ENCODE results near the gene CD47.
A peak's percentile ranks its signal among the peaks of the same experiment; 100 is the strongest.

CD47 gene

DNA sequence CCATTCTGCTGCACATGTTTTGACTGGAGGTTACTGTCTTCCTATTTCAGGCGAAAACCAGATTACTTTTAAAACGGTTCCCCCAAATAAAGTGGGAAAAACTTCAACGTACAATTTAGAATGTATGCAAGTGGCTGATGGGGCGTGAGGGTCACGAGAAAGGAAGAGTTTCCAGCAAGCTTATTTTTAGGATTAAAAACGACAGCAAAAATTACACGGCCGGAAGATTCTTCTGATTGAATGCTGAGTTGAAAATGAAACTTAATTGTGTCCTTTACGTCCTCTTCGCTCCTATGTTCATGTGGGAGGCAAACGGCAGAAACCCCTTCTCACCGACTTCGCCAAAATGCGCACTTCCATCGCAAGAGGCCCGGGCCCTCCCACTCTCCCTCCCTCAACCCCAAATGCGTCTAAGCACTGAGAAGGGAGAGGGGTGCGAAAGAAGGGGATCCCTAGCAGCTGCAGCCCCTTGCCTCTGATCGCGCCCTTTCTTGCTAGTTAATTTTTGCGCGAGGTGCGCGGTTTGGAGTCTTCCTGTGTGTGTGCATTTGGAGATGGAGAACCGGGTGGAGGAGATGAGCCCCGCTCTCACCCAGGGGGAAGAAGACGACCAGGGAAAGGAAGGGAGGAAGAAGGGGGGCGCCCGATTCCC, 656 bp downstream of the CD47 start:
- peak; percentile 76 for DNase-seq

DNA sequence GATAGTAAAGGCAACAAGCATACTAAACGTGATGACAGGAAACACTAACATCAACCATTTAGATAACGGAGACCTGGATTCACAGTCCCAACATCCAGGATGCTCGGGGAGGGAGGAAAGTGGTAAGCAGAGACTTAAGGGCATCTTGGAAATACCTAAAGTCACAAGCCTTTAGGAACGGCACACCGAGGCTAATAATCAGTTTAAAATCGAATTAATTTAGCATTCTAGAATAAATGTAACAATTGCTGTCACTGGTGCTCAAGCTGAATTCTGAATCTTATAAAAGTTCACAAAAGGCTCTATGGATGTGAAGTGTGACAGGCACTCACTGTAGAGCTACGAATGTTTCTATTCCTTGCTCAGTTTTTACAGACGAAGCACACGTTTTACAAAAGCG, 1.3 kb downstream of the CD47 start:
- peak; percentile 56 for DNase-seq

DNA sequence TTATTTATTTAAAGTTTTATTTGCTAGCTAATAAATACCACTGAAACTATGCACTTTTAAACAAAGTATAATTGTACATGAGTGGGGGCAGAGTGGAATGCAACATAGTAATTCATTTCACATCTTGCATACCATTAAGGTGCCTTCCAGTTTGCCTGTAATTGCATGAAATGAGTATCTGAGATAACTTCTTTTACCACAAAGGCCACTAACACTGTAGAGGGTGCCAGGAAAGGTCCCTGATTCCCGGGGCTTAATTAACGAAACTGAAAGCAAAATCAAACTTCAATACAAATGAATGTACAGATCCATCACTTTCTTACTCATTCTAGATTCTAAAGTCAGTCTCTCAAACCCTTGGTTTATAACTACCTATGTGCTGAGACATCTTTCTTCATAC, 2.1 kb downstream of the CD47 start:
- DNase-seq, result peak; percentile 56

DNA sequence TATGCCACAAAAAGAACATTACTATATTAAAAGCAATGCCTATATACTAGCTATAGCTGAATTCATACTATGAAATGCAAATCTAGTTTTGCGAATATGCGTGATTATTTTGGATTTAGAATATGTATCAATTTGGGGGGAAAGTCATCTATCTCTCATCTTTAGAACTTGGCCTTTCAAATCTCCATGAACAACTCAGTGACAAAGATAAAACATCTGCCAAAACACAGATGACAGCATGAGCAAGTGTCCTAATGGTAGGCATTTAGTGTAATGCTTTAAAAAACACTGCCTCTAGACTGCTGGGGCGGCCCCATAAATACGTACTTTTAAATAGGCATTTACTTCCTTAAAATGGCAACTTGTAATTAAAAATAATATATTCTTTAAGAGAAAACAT, 2.7 kb downstream of the CD47 start:
- peak; percentile 50 for DNase-seq

DNA sequence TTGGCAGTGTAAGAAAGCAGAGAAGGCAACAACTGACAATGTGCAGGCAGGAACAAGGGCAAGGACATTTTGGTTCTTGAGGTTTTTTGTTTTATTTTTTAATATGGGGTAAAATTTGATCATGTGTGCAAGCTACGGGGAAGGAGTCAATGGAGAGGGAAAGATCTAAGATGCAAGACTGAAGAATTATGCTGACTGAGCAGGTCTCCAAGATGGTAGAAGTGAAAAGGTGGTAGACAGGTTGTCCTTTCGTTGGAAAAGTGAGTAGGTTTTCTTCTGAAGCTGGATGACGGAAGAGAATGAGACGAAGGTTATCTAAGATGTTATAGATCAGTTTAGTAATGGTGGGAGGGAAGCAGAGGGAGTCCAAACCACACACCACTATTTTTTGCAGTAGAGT, 4.2 kb downstream of the CD47 start:
- no peak for DNase-seq

DNA sequence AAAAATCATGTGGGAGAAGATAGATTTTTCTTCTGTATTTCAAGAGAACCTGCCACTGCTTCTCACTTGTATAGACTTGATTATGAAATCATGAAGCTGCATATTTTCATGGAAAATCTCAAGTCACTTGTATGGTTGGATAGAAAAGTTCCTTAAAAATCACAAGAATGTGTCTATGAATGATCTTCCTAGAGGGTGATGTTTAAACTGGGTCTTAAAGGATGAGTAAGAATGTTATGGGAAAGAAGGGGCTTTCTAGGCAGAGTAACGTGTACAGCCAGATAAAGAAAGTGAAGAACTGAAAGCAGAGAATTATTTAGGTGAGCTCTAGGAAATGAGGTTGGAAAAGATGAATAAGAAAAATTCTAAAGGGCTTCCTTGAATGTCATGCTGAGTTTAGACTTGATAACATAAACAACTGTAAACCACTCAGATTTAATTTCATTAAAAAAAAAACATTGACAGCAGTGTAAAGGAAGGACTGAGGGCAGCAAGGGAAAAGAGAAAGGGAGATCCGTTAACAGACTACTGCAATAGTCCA, 5.0 kb downstream of the CD47 start:
- no peak for DNase-seq

DNA sequence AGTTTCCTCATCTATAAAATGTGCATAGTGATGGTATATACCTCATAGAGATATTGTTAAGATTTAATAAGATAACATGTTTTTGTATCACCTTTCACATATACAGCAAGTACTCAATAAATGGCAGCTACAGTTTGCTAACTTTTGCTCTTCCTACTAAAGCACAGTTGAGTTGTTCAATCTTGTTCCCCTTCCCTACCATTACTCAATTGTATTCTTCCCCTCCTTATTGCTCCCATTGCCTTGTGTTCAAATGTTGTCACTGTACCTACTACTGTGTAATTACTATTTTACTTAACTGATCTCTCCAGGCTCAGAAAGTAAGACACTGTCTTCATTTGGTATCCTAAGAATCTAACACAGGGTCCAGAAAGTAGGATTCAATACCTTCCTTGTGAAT, 5.5 kb downstream of the CD47 start:
- no peak for DNase-seq

DNA sequence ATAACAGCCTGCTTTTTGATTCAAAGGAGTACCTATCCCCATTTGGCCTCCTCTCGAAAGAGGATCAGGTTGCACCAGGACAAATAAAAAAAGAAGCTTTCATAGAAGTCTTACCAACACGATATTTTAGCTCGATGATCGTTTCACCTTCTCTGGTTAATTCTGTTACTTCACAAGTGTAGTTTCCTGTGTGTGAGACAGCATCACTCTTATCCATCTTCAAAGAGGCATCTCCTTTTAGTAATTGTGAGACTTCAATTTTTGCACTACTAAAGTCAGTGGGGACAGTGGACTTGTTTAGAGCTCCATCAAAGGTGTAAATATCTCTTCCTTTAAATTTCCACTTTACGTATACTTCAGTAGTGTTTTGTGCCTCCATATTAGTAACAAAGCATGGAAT, 11.0 kb downstream of the CD47 start:
- DNase-seq, result no peak

DNA sequence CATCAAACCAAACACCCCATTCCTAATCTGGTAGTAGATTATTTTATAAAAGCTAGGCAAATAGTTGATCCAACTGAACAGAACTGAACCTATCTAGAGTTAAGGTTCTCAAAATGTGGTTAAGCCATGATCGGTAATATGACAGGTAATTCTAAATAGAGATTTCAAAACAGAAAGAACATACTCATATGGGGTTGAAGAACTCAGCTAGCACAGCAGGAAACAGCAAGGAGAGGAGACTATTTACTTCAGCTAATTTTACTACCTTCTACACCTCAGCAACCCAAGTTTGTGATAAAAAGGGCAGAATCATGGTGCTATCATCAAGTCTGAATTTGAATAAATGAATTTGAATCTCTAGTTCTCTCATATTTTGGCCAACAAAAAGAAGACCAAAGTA, 11.8 kb downstream of the CD47 start:
- no peak for DNase-seq

DNA sequence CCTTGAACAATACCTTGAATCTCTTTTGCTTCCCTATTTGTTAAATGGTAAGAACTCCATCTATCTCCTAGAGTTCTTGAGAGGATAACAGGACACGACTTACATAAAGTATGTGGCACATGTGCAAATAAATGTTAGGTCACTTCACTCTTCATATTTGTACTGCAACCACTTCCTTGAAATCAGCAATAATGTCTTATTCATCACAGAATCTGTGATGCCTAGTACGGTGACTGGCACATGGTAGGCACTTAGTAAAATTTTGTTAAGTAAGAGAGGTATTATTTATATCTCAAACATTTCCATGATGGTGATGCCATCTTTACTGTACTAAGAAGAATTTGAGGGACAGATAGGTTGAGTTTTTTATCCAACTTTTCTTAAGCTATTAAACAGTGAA, 14.3 kb downstream of the CD47 start:
- no peak for DNase-seq

DNA sequence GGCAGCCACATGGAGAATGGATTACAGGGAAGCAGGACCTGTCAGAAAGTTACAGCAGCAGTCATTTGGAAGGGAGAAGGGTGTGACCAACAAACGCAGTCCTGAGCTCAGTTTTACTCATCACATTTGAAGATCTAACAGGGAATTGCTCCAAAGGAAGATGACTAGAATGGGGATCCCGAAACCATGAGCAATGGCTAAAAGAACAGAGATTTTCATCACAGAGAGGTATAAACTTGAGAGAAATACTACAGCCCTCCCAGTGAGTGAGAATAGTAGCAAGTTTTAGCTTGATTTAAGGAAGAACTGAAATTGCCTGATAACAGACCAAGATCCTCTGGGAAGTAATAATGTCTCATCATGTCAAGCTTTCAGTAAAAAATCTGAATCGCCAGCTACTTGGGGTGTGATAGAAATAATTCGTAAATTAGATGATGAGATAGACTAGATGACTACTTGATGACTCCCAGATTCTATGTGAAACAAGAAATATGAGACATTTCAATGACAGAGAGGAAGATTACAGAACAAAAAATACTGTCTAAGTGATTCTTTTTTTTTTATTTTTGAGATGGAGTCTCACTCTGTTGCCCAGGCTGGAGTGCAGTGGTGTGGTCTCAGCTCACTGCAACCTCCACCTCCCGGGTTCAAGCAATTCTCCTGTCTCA, 16.9 kb downstream of the CD47 start:
- no peak for DNase-seq

DNA sequence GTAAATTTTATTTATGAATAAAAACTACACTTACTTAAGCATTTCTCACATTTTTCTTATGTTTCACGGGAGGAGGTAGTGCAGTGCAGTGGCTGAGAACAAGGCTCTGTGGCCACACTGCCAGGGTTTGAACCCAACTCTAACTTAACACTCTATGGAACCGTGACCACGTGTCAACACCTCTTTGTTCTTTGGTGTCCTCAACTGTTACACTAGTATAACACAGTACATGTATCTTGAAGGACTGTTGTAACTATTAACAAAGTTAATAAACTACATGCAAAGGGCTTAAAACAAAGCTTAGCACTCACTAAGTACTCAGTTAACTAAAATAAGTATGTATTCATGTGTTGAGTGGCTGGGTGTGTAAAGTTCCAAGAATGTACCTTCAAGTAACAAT, 19.5 kb downstream of the CD47 start:
- DNase-seq, result no peak

DNA sequence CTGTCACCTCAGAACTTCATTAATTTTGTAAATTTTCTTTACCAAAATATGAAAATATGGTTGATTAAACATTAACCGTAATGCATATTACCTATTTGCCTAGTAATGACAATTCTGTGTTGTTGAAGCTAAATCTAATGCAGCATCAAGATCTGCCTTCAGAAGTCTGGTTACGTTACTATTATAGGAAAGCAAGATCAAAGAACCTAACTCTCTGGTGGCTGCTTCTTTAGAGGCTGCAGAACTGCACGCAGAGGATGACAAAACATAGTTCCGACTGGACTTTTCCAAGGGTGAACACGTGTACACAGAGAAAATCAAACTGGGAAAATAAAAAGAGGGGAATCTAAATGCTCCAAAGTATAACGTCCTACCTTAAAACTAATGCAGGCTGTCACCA, 20.5 kb downstream of the CD47 start:
- DNase-seq, result no peak

DNA sequence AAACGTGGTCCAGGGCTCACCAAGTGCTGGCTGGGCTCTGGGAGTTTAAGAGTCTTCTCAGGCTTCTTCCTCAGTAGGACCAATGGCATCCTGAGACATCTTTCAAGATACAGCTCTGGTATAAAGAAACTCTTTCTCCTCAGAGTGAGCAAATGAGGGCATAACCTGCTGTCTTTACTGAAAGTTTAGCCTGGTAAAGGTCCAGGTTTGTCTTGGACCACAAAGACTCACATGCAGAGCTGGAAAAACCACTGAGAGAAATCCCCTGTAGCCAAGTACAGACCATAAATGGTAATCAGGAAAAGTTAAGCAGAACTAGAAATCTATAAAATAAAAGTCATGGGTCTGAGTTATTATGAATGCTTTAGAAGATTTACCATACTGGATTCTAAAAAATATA, 23.1 kb downstream of the CD47 start:
- DNase-seq, result no peak

DNA sequence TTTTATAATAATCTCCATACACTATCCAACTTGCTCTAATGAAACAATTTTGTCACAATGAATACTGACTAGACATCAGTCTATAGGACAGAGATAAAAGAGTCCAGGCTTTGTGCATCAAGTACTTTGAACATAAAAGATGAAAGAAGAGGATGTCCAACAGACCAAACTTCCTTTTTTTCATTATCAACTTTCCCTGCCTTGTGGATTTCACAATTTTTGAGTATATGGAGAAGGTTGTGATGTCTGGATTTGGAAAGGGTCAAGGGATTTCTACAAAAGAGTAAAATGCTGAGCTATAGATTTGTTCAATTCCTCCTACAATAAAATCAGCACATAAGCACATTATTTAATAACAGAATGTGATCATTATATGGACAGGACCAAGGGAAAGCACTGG, 25.7 kb downstream of the CD47 start:
- DNase-seq, result no peak

DNA sequence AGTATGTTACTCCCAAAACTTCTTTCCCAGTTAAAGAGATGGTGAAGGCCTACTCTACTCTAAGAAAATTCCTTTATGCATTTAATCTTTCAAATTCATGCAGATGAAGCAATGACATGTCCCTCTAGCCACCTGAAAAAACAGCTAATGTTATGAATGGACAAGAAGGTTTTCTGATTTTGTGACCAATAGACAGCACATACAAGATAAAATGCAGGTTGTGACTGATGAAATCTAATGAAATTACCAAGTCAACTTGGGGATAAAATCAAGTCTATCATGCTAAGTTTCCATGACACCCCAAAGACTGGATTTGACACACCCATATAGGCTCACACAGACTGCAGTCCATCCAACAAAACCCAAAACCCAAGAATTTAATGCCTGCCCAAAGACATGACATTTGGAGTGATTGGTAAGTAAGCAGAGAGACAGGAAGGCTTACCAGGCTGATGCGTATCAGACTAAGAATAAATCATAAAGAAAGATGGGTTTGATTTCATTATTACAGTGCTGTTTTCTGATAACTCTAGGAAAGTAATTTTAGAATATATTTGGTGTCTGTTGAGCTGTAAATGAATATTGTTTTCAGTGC, 26.4 kb downstream of the CD47 start:
- no peak for DNase-seq

DNA sequence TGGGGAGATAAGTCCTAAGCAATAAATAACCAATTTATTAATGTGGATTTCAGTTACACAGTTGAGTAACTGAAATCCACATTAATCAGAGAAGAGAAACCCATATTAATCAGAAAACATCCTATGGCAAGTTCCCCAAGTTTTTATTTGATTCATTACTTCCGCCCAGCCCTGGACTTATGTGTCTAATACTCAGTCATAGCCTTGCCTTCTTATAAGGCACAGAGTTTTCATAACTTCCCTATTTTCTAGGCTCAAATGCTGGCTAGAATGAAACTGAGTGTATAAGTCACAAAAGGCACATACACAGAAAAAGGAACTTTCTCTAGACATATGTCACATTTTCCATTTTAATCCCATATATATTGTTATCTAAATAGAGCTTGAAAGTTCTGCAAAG, 28.8 kb downstream of the CD47 start:
- no peak for DNase-seq

DNA sequence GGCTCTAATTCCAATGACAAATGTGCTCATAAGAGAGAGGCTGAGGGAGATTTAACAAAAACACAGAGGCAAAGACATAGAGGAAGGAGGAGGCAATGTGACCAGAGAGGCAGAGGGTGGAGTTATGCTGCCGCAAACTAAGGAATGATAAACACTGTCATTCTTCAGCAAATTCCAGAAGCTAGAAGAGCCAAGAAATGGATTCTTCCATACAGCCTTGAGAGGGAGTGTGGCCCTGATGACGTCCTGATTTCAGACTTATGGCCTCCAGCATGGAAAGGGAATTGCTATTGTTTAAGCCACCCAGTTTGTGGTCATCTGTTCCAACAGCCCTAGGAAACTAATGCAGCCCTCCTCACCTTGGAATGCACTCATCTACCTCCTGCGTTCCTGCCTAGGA, 30.5 kb downstream of the CD47 start:
- DNase-seq, result no peak

DNA sequence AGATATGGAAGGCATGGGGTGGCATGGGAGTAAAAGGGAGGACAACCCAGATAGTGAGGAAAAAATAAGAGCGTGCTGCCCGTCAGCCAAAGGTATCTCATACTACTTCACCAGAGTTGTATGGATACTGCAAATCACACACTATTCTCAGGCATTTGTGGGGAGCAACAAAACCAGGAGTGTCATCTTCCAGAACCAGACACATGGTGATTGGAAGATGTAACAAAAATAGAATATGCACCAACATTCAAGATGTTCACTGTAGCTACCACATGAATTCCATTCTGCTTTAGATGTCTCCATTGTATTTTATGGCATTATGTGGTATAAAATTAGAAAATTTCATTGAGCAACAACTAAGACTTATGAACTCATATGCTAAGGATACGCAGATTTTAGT, 34.9 kb downstream of the CD47 start:
- DNase-seq, result no peak

DNA sequence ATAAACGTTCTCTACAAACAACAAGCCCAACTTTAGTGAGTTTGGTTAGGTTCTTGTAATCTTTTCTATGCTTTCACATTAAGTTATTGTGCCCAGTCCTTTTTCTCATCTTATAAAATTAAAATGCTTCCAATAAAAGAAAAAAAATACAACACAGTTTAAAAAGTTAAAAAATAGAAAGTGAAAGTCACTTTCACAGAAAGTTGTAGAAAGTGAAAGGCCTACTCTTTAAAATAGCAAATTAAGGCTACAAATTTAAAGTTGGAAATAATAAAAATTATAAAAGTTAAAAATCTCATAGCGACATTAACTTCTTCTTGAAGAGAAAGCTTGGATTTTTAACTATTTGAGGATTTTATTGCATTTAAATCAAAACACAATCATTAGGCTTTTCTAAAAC, 35.9 kb downstream of the CD47 start:
- no peak for DNase-seq

DNA sequence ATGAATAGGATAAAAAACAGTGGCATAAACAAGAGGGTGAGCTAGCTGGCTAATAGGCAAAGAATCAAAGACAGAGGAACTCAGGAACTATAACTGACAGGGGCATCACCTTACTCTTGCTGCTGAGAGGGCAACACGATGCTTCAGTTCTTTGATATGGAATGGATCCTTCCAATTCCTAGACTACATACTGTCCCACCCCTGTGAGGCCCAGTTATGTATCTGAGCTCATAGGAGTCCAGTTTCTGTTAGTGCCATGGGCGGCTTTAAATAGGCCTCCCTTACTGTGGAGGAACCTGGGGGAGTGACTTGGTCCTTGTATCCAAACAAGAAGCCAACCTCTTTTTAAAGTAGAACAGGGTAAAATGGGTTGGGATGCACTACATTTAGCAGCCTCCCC, 37.3 kb downstream of the CD47 start:
- DNase-seq, result no peak

DNA sequence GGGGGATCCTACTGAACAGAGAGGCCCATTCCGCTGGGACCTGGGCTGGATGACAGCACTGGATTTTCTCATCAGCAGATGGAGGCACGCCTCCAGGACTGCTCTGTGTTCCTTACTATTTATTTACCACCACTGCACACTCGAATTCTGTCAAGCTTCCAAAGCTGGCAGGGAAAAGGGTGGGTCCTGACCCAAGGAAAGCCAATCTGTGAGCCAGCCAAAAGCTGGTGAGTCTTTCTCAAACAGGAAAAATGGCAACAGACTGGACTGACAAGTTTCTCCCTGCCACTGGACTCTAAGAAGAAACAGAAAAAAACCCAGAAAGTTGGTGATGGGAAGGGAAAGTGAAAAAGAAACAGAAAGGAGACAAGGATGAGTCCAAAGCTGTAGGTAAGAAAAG, 37.8 kb downstream of the CD47 start:
- DNase-seq, result peak; percentile 34

DNA sequence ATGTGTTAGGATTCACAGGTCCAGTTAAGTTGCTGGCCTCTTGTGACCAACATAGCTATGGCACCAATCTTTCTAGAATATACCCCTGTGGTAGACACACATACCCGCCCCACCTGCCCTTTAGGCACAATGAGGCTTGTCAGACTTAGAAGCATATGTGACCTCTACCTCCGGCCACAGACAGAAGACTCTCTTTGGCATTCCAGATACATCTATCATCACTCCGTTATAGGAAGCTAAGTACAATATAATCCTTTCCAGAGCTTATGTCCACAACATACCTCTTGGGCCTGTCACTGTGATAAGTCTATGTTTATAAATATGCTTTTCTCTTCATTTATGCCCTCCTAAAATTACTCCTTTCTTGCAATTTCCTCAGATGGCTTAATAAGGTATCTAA, 39.8 kb downstream of the CD47 start:
- no peak for DNase-seq

DNA sequence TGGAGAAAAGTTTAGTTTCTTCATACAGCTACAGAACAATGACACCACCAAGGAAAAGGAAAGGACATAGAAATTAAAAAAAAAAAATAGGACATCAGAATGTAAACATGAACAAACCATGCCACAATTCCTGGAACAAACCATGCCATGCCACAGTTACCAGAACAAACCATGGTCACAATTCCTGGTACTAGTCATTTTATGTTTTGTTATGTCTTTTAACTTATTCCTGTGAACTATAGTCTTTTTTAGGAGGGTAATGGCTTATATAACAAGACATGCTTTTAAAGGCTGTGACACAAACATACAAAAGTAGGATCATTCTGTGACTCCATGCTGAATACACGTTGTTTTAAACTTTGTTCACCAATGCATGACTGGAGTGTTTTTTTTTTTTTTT, 42.8 kb downstream of the CD47 start:
- DNase-seq, result no peak

DNA sequence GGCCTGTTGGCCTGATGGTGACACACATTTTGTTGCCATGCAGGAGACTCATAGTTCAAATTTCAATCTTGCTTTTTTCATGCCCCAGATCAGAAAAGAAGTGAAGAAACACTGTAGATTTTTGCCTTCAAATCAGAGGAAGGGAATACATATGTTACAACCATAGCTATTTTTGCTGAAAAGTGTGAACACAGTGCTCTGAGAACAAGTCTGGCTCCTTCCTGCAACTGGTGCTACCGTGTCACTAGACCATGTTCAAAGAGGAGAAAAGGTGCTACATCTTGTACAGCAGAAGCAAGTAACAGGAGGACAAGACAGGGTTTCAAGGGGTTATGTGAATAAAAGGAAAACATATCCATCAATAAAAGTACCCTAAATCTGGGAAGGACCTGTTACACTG, 44.6 kb downstream of the CD47 start:
- DNase-seq, result no peak
